Spleen (tissue), 7 donors: ENCODE results near the gene SEMA3E.

Source experiments
- POLR2A ChIP-seq, 3 donors: fragments of 450-650 bp; IDR thresholded peaks; one replicate each; pipeline ENCODE4 v1.5.1; 2017; ENCODE audit warnings: antibody characterized with exemption in 3 of 3, mild to moderate bottlenecking in 1 of 3
- TF ChIP-seq, protein P1 (sequence below), 11 experiments: fragments of 200-600 bp in 7 of 11; fragments of 450-650 bp in 4 of 11; sonication (generic) in 4 of 11; IDR thresholded peaks in 8 of 11; conservative IDR thresholded peaks in 3 of 11; 1 replicate in 7 of 11; 2 replicates in 4 of 11; pipeline versions ENCODE4 v1.4.0 to v1.8.0; 2016 to 2021; ENCODE audit warnings: antibody characterized with exemption in 11 of 11, inconsistent platforms in 4 of 11, mild to moderate bottlenecking in 1 of 11
- donor health status: DM: no; HTN: no; CAD: no; lungs with moderate emphysema.
- donor health status: DM: no; HTN: no; CAD: no.
- donor health status: DM: no; HTN: no; CAD: no.

DNA sequence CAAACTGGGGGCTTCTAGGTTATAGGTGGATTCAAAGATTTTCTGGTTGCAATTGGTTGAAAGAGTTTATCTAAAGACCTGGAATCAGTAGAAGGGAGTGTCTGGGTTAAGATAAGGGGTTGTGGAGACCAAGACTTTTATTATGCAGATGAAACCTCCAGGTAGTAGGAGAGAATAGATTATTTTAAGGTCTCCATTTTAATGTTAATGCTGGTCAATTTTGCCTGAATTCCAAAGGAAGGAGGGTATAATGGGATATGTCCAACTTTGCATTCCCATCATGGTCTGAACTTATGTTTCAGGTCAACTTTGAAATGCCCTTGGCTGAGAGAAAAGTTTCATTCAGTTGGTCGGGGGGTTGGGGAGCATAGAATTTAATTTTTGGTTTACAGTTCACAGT lies 44.3 kb upstream of the SEMA3E start:
- TF ChIP-seq, protein P1, sequence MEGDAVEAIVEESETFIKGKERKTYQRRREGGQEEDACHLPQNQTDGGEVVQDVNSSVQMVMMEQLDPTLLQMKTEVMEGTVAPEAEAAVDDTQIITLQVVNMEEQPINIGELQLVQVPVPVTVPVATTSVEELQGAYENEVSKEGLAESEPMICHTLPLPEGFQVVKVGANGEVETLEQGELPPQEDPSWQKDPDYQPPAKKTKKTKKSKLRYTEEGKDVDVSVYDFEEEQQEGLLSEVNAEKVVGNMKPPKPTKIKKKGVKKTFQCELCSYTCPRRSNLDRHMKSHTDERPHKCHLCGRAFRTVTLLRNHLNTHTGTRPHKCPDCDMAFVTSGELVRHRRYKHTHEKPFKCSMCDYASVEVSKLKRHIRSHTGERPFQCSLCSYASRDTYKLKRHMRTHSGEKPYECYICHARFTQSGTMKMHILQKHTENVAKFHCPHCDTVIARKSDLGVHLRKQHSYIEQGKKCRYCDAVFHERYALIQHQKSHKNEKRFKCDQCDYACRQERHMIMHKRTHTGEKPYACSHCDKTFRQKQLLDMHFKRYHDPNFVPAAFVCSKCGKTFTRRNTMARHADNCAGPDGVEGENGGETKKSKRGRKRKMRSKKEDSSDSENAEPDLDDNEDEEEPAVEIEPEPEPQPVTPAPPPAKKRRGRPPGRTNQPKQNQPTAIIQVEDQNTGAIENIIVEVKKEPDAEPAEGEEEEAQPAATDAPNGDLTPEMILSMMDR (IDR thresholded peaks at IDR 0.05 in 8 of 11, conservative IDR thresholded peaks at IDR 0.05 in 3 of 11), result no peak
- no peak for TF ChIP-seq POLR2A (IDR thresholded peaks at IDR 0.05)
